ENCODE data around the gene EFNA1. TPM values are rescaled to one million over a fixed set of nuclear protein-coding genes. Genes with fewer than 3 reads are reported as not detected.

Gene EFNA1
- total and polyA plus RNA-seq, 2 of the 13 experiments (the other 11 are each of a cell fraction or from before 2014, with no cell fraction given) = 81.8 to 874 TPM

- TF ChIP-seq PPARG (CRISPR knock-in tag; conservative IDR thresholded peaks at IDR 0.05) = 0 out of 2 replicates have a peak, but pooled peaks have one; percentile 12
- no peak for TF ChIP-seq ZNF766 (CRISPR knock-in tag; IDR thresholded peaks at IDR 0.05; ENCODE audit: borderline replicate concordance)
- 0 out of 2 replicates have a peak, but pooled peaks have one; percentile 67 for TF ChIP-seq CENPT (CRISPR knock-in tag; IDR thresholded peaks at IDR 0.05; ENCODE audit: low read depth)
- TF ChIP-seq PAX8 (CRISPR knock-in tag; IDR thresholded peaks at IDR 0.05; ENCODE audit: borderline replicate concordance) = no peak
- 0 out of 2 replicates have a peak, but pooled peaks have one; percentile 83 for TF ChIP-seq ZZZ3 (CRISPR knock-in tag; IDR thresholded peaks at IDR 0.05; ENCODE audit: borderline replicate concordance)
- TF ChIP-seq PHF5A (CRISPR knock-in tag; IDR thresholded peaks at IDR 0.05; ENCODE audit: low read depth, unreplicated experiment) = no peak
- TF ChIP-seq GMEB1 (CRISPR knock-in tag; IDR thresholded peaks at IDR 0.05; ENCODE audit: borderline replicate concordance) = peak; percentile 50
- no peak for TF ChIP-seq PCBP2 (optimal IDR thresholded peaks at IDR 0.05; ENCODE audit: low read depth, low read length, poor library complexity, severe bottlenecking)
- no peak for TF ChIP-seq HMG20A (CRISPR knock-in tag; IDR thresholded peaks at IDR 0.05; ENCODE audit: borderline replicate concordance)
- TF ChIP-seq HIC2 (CRISPR knock-in tag; IDR thresholded peaks at IDR 0.05; ENCODE audit: low read depth) = peak; percentile 99
- no peak; the same call in 1 of the 2 replicates for TF ChIP-seq CBX5 (CRISPR knock-in tag; IDR thresholded peaks at IDR 0.05; ENCODE audit: borderline replicate concordance)
- peak; percentile 77 for TF ChIP-seq ZNF574 (CRISPR knock-in tag; IDR thresholded peaks at IDR 0.05)
- 0 out of 2 replicates have a peak, but pooled peaks have one; percentile 31 for TF ChIP-seq ZNF83 (CRISPR knock-in tag; IDR thresholded peaks at IDR 0.05; ENCODE audit: borderline replicate concordance)
- TF ChIP-seq SP5 (CRISPR knock-in tag; IDR thresholded peaks at IDR 0.05; ENCODE audit: borderline replicate concordance, low read depth) = peak; percentile 94
- no peak for TF ChIP-seq CCAR2 (optimal IDR thresholded peaks at IDR 0.05; ENCODE audit: low read depth, low read length)
- peak; percentile 95 for TF ChIP-seq HNF4G (IDR thresholded peaks at IDR 0.05; ENCODE audit: borderline replicate concordance, low read depth, low read length)
- peak; percentile 97 for TF ChIP-seq HNF4G (CRISPR knock-in tag; IDR thresholded peaks at IDR 0.05; ENCODE audit: borderline replicate concordance, low read depth)
- TF ChIP-seq ZNF768 (CRISPR knock-in tag; IDR thresholded peaks at IDR 0.05) = peak; percentile 49; the same call in 1 of the 2 replicates
- TF ChIP-seq MXI1 (IDR thresholded peaks at IDR 0.05; ENCODE audit: borderline replicate concordance, low read depth, low read length) = peak; percentile 78; the same call in 1 of the 3 replicates
- TF ChIP-seq SRF (IDR thresholded peaks at IDR 0.05; ENCODE audit: low read depth, low read length) = peak; percentile 58
- TF ChIP-seq CERS6 (CRISPR knock-in tag; IDR thresholded peaks at IDR 0.05) = no peak
- no peak for TF ChIP-seq ZNF780A (CRISPR knock-in tag; IDR thresholded peaks at IDR 0.05)
These were observed 1.2 kb downstream of the EFNA1 start (continued) for GRCh38 chr1:155128755-155129473.

Data from HepG2 (cell line).